Lower leg skin (tissue), 4 donors: Measurements from ENCODE around the gene PFDN6. TPM values are rescaled to one million over a fixed set of nuclear protein-coding genes. Genes with fewer than 3 reads are reported as not detected.
"Not testable (repeated sequence)": the region's sequence is repeated elsewhere in the genome, so short reads cannot be mapped to it uniquely, and the experiment has no call there.

Source experiments
- DNase-seq, 2 donors: peaks; one replicate each; pipeline ENCODE4 v3.0.0-alpha.2; 2019; ENCODE audit warnings: low spot score in 2 of 2
- H3K4me3 ChIP-seq: fragments of 200-600 bp; sonication (generic); 2 replicates; pipeline ENCODE4 v1.5.1; 2017; ENCODE audit warnings: mild to moderate bottlenecking, low read depth; ENCODE audit not compliant: poor library complexity, severe bottlenecking
- POLR2A ChIP-seq, 2 donors: fragments of 450-650 bp; IDR thresholded peaks; one replicate each; pipeline ENCODE4 v1.6.1; 2016 to 2017; ENCODE audit warnings: antibody characterized with exemption in 2 of 2, mild to moderate bottlenecking in 1 of 2, moderate library complexity in 1 of 2
- WGBS, 2 donors: methylation state at CpG; one replicate each; pipeline ENCODE4 v1.1.5; 2018; 5-methylcytosine and 5-hydroxymethylcytosine counted together
- intact Hi-C: fragments of 100-400 bp; cut with DNase I; formaldehyde crosslinking; loops from one replicate; pipeline ENCODE4 v1.15.0; 2023; ENCODE audit warnings: low total_unique reads
- total RNA-seq, 4 donors: library from RNA; depleted of rRNA; stranded (reverse); fragments of >200 nt; gene quantifications; one replicate each; pipeline ENCODE4 v1.1.0, GENCODE V29; 2016
- TF ChIP-seq, protein P1 (sequence below), 3 donors: fragments of 450-650 bp; IDR thresholded peaks; one replicate each; pipeline ENCODE4 v1.5.1; 2016; ENCODE audit warnings: antibody characterized with exemption in 3 of 3, mild to moderate bottlenecking in 3 of 3, moderate library complexity in 2 of 3

The PFDN6 gene
- total RNA-seq, 4 donors from 2014 or later, result 22.6 to 36.3 (median 35.3) TPM

GRCh38 chr6:33279971-33280511 is 9.4 kb upstream of the PFDN6 start:
- TF ChIP-seq, protein P1, sequence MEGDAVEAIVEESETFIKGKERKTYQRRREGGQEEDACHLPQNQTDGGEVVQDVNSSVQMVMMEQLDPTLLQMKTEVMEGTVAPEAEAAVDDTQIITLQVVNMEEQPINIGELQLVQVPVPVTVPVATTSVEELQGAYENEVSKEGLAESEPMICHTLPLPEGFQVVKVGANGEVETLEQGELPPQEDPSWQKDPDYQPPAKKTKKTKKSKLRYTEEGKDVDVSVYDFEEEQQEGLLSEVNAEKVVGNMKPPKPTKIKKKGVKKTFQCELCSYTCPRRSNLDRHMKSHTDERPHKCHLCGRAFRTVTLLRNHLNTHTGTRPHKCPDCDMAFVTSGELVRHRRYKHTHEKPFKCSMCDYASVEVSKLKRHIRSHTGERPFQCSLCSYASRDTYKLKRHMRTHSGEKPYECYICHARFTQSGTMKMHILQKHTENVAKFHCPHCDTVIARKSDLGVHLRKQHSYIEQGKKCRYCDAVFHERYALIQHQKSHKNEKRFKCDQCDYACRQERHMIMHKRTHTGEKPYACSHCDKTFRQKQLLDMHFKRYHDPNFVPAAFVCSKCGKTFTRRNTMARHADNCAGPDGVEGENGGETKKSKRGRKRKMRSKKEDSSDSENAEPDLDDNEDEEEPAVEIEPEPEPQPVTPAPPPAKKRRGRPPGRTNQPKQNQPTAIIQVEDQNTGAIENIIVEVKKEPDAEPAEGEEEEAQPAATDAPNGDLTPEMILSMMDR (IDR thresholded peaks at IDR 0.05), result no peak
- TF ChIP-seq POLR2A (IDR thresholded peaks at IDR 0.05), result no peak
- no peak for DNase-seq
- intact Hi-C loops, result no loop called here
- H3K4me3 ChIP-seq, result no peak overlapping the region
- 52 to 61% methylated on average over 5 of the region's 5 CpGs for WGBS, 2 donors

DNA sequence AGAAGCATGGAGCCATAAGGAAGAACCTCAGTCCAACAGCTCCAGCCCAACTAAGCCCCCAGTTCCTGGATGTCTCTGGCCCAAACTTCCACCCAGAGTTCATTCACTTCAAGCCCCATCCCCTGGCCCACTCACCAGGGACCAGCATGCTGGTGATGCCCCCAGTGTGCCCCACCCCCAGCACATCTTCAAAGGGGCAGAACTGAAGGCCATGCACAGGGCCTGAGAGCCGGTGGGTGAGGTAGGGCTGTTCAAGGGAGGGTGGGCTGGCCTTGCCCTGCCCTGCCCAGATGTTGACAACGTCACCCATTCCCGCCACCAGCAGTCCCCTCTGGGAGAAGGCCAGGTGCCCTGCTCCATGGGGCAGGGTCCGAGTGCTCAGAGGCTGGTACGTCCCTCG is 8.9 kb upstream of the PFDN6 start:
- no peak for DNase-seq
- 78 to 92% methylated on average over 4 to 6 of the region's 6 CpGs for WGBS, 2 donors
- no peak overlapping the region for H3K4me3 ChIP-seq
- no peak for TF ChIP-seq POLR2A (IDR thresholded peaks at IDR 0.05)
- TF ChIP-seq, protein P1 (IDR thresholded peaks at IDR 0.05), result no peak
- intact Hi-C loops, result no loop called here

DNA sequence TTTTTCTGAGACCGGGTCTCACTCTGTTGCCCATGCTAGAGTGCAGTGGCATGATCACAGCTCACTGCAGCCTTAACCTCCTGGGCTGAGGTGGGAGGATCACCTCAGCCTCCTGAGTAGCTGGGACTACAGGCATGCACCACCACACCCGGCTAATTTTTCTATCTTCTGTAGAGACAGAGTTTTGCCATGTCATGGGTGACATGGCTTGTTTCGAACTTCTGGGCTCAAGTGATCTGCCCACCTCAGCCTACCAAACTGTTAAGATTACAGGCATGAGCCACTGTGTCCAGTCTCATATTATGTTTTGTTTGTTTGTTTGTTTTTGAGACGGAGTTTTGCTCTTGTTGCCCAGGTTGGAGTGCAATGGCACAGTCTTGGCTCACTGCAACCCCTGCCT is 4.2 kb upstream of the PFDN6 start:
- WGBS, 2 donors, result 85 to 92% methylated on average over 4 of the region's 4 CpGs
- H3K4me3 ChIP-seq, intact Hi-C loops, DNase-seq: not testable (repeated sequence)

DNA sequence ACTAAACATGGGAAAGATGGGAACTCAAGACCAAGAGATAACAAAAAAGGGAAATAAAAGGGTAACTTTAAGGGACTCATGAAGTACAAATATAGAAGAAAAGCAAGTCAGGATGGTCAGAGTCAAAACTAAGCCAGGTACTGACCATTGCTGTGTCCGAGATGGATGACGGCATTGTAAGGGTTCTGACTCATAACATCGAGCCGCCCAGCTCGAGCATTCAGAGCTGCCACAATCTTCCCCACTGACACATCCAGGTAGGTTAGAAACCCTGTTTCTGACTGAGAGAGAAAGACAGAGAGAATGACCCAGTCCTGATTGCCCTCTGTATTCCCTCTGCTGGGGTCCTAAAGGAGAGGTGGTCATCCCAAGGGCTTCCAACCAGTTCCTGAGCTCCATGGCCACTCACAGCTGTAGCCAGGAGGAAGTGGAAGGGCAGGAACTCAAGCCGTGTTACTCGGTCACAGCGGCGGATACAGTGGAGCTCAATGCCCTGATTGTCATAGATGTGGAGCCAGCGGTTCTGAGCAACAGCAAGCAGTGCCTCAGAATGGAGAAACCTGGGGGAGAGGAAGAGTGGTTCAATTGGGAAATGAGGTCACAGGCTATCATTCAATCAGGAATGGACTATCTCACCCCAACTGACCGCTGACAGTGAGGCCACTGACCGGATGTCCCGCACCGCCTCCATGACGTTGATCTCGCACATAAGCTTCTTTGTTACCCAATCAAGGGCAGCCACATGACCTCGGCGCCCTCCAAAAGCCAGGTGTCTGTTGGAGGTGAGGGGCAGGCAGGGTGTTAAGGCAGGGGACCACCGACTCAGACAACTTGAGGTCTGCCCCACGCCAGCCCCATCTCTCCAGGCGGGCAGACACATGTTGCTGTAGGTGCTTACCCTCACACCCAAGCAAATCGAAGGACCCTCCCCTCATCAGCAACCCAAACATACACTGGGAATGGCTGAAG is 2.2 kb upstream of the PFDN6 start:
- DNase-seq, result no peak
- intact Hi-C loops, result no loop called here
- 89% methylated on average over 18 to 22 of the region's 22 CpGs for WGBS, 2 donors
- TF ChIP-seq, protein P1 (IDR thresholded peaks at IDR 0.05), result no peak
- no peak for TF ChIP-seq POLR2A (IDR thresholded peaks at IDR 0.05)
- H3K4me3 ChIP-seq, result no peak overlapping the region

GRCh38 chr6:33288141-33288920 is 1.1 kb upstream of the PFDN6 start:
- intact Hi-C loops, result no loop called here
- no peak for DNase-seq
- TF ChIP-seq, protein P1 (IDR thresholded peaks at IDR 0.05), result no peak
- TF ChIP-seq POLR2A (IDR thresholded peaks at IDR 0.05), result no peak
- H3K4me3 ChIP-seq, result peak overlapping the region; percentile 56
- 9 to 15% methylated on average over 21 of the region's 21 CpGs for WGBS, 2 donors
